Hematopoietic multipotent progenitor cell (in vitro differentiated cells): Measurements from ENCODE around the gene MYEOV. TPM values are rescaled to one million over a fixed set of nuclear protein-coding genes. Genes with fewer than 3 reads are reported as not detected.

Experiments
- DNase-seq, 3 donors: peaks; one replicate each; pipeline ENCODE4 v3.0.0-alpha.2; 2011 to 2015; ENCODE audit warnings: low read depth in 2 of 3, low spot score in 2 of 3
- total RNA-seq: library from RNA; depleted of rRNA; stranded (reverse); fragments of >200 nt; gene quantifications from one replicate; pipeline ENCODE4 v1.2.3, GENCODE V29; 2012

Gene MYEOV
- total RNA-seq, 1 donor, result not detected

DNA sequence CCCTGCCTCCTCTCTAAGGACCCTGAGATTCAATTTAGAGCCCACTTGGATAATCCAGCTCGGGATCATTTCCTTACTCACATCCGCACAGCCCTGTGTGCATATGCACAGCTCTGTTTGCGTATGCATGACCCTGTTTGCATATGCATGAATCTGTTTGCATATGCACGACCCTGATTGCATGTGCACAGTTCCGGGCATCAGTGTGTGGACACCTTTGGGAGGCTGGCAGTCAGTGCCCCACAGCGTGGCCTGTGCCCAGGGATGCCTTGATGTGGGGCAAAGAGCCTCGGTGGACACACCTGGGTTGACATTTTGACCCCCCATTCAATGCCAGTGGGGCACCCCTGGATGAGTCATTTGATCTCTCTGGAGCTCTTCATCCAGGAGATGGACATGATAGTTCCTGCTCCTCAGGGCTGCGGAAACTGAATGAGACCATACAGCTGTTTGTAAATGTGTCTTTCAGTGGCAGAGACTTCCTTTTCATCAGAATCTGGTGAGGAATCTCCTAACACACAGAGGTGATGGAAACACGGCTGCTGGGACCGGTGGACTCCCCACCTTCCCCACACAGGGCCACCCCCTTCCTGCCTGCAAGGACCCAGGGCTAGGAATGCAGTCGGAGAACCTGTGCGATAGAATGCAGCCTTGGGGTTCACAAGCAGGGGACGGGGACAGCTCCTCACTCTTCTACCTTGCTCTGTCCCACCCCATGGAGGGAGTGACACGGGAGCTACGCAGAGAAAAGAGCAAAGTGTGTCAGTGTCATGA, 41.2 kb downstream of the MYEOV start:
- no peak for DNase-seq

DNA sequence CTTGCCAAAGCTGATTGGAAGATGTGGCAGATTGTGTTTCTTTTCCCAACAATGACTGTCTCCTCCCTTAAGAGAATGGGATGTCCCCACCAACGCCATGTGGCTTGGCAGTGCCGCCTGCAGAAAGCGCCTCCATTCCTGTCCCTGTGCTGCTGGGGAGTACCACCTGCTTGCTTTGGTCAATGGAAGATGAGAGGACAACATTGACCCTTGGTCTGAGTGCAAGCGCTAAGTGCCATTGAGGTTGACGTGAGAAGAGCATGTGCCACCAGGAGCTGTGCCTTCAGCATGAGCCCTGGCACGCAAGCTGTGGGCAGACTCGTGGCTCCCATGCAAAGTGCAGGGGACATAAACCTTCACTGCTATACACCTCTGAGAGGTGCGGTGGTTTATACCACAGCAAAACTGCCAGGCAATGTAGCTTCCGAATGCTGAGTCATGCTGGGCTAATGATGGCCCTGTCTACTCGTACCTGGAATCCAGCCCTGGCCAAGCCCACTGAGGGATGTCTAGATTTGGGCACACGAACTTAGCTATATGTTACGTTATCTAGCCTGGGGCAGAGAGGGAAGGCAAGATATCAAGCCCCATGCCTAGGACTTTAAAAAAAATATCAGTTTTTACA, 41.9 kb downstream of the MYEOV start:
- no peak for DNase-seq

DNA sequence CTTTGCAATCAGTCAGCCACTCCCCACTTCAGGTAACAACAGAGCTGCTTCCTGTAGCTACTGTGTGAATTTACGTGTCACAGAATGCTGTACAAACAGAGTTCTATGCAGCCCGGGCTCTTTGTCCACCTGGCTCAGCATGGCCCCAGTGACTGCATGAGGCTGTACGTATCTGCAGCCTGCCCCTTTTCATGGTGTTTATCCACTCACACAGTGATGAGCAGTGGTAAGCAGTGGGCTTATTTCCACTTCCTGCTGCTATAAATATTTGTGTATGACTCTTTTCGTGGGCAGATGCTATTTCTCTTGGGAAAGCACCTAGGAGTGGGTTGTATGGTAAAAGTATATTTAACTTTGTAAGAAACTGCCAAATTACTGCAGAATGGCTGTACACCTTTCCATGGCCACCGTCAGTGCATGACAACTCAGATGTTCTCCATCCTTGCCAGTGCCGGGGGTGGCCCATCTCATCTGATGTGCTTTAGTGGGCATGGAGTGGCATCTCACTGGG, 43.3 kb downstream of the MYEOV start:
- DNase-seq, result peak in 2 of 3 donors; percentile 5 to 18

DNA sequence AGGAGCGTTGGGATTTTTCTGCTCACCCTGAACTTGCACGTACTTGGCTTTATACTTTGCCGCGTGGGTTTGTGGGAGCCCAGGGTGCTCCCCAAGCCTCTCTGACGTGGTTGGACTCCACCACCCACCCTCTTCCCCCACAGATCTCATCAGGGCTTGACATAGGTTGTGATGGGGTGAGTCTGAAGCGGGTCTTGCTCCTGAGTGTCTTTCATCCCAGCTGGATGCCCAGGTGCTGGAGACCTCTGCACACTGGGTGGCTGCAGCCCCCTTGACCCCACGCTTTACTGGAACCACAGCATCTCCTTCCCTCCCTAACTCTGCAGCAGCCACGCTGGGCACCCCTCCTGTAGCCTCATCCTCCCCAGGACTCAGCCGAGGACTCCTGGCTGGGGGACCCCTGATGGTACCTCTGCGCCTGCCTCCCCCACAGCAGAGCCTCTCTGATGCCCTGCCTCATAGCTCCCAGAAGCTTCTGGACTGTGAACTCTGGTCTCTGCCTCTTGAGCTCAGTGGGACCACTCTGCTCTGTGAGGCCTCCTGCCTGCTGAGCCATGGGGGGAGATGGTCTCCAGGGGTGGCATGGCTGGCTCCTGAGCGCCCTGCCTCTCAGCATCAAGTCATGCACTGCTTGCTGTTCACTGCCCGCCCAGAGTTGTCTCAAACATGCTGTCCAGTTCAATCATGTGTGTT, 45.2 kb downstream of the MYEOV start:
- no peak for DNase-seq

DNA sequence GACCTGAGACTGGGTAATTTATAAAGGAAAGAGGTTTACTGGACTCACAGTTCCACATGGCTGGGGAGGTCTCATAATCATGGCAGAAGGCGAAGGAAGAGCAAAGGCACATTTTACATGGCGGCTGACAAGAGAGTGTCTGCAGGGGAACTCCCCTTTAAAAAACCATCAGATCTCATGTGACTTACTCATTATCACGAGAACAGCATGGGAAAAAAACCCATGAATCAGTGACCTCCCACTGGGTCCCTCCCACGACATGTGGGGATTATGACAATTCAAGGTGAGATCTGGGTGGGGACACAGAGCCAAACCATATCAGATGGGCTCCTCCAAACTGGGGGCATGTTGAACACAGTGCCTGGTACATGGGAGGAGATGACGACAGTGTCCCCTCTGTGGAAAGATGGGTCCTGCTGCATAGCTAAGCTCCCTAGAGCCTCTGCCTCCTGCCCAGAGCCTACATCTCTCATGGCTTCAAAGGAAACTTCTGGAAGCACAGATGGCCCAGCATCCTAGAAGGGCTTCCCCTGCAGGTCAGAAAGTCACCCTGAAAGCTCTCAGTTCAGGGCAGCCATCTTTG, 46.1 kb downstream of the MYEOV start:
- DNase-seq, result no peak

DNA sequence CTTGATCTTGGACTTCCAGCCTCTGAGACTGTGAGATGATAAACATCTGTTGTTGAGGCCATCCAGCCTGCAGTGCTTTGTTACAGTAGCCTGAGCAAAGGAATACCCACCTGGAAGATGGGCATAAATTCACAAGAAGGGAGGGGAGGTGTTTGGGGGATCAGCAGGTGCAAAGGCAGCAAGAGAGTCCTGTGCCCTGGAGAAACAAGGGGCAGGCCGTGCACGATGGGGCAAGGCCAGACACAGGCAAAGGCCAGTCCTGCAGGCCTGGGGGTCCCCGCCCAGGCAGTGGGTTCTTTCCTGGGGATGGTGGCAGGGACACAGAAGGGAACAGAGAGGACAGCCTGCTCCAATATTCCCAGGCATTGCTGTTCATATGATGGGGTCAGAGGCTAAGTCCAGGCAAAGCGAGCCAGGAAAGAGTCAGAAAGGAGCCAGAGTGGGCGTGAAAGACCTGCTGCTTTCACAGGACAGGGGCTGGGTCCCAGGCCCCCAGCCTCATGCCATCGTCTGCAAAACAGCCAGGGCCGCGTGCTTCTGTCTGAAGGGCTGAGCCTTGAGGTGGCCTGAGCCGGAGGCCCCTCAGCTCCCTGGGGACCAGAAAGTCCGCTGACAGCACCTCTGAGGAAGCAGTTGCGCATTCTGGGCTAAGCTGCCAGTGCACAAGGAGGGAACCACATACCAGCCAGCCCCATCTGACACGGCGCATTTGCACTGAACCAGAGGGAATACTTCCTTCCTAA, 48.8 kb downstream of the MYEOV start:
- no peak for DNase-seq

DNA sequence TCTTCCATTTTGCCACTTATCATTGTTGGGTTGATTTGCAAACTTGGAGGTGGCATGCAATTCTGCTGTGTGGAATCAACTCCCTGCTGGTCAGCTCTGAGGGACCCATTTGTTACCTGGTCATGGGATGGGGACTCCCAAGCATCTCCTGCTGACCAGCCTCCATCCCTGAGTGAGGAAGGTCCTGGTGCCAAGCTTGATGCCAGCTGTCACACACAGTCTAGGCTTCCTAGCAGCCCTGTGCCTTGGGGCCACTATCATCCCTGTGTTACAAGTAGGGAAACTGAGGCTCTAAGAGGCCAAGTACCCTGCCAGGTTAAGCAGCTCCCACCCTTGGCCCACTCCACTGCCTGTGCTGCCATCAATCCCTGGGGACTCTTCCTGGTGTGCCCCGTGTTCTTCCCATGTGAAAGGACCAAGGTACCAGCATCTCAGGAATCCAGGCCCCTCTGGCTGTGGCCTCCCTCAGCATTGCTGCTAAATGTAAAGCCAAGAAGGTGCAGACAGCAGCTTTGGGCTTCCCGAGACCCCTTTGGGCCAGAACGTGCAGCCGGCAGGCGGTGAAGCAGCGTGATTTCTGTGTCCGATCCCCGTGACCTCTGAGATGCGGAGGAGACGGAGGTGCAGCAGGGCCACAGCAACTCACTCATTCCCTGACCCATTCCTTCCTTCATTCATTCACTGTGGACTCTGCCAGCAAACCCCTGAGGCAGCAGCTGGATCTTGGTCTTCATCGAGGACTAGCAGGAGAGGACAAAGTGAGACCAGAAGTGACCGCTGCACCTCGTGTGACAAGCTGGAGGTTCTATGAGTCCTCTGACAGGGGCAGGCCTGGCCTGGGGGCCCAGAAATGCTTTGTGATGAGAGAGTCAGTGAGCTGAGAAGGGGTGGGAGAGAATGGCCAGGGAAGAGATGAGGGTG, 49.7 kb downstream of the MYEOV start:
- DNase-seq, result no peak

DNA sequence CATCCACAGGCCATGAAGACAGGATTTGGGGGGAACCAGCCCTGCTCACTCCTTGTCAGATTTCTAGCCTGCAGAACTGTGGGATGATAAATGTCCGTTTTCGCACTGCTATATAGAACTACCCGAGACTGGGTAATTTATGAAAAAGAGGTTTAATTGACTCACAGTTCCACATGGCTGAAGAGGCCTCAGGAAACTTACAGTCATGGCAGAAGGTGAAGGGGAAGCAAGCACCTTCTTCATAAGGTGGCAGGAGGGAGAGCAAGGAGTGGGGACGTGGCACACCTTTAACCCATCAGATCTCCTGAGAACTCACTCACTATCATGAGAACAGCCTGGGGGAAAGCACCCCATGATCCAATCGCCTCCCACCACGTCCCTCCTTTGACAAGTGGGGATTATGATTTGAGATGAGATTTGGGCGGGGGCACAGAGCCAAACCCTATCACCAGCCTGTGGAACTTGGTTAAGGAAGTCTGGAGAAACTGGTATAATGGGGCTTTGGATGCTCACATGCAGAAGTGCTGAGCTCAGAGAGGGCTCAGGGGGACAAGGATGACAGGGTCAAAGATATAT, 50.7 kb downstream of the MYEOV start:
- DNase-seq, result no peak

Other genes starting within 250 kb of the MYEOV start
- 32.6 TPM for gene TPCN2, start 245.2 kb upstream of the MYEOV start, total RNA-seq
- gene SMIM38, start 138.2 kb upstream of the MYEOV start, total RNA-seq, result 0.54 TPM
- not detected for gene LINC01488, start 187.5 kb downstream of the MYEOV start, total RNA-seq